ENCODE measurements around the gene NKD1.

The NKD1 gene

DNA sequence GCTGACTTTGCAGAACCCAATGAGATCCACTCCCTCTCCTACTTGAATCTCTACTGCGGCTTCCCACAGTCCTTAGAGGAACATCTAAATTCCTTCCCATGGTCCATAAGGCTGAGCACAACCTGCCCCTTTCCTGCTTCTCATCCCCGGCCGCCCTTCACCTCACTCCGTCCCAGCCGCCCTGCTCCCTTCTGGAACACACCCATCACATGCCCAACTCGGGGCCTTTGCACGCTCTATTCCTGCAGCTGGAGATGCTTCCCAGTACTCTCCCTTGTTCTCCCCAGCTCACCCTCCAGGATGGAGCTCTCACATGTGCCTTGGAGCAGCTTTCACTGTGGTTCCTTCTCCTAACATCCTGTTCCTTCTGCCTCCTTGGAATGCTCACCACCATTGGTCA is 23.6 kb downstream of the NKD1 start:
- H3K36me3 ChIP-seq (ENCODE audit: control insufficient read depth in 4 of 4, insufficient read depth in 4 of 4, low read length in 3 of 4), result no peaks in the 10 kb centered on the region
- peaks cover 0 to 8% (median 1%) of the 10 kb centered on the region in 4 experiments for H3K4me1 ChIP-seq (ENCODE audit: control extremely low read depth in 1 of 4, control insufficient read depth in 4 of 4, insufficient read depth in 4 of 4, low read length in 3 of 4)
- no peak for DNase-seq
- H3K27ac ChIP-seq (ENCODE audit: insufficient read depth in 1 of 2, low read depth in 1 of 2, low read length in 2 of 2, poor library complexity in 1 of 2, severe bottlenecking in 2 of 2), result no peak overlapping the region
- ChIA-PET CTCF (interaction anchor here (1.0 kb wide), 1 partner anchor 94 kb away, joined by 3 read pairs; no protein-coding TSS in a partner anchor), POLR2A (no interaction called here)
- WGBS (ENCODE audit: insufficient coverage), result 99% methylated on average over 7 of the region's 7 CpGs
- no peaks in the 10 kb centered on the region for H3K27me3 ChIP-seq (replicated peaks in 2 of 5; ENCODE audit: control insufficient read depth in 4 of 5, insufficient read depth in 5 of 5, low read length in 4 of 5)
- no peak overlapping the region for H3K4me3 ChIP-seq (ENCODE audit: control insufficient read depth in 1 of 7, extremely low read depth in 1 of 7, insufficient read depth in 4 of 7, low read depth in 2 of 7, low read length in 6 of 7)
- H3K9me3 ChIP-seq (ENCODE audit: control extremely low read depth in 1 of 5, control insufficient read depth in 4 of 5, insufficient read depth in 2 of 5, low read depth in 1 of 5, low read length in 4 of 5), result no peaks in the 10 kb centered on the region

DNA sequence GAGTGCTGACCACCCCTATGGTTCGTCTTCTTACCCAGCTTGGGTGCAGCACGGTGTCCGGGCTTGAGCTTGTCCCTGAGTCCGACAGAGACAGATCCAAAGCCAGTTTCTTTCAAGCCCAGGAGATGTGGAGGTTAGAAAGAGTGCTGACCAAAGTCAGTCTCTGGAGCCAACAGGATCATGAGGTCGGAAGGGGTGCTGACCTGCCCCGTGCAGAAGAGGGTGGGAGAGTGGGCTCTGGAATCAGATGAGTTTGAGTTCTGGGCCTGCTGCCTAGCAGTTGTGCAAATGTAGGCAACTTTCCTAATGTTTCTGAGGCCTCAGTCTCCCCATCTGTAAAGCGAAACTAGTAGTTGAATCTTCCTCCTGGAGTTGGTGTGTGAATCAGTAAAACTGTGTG is 24.5 kb downstream of the NKD1 start:
- ChIA-PET POLR2A (no interaction called here), CTCF (no interaction called here)
- Histone ChIP-seq H3K36me3 (ENCODE audit: control insufficient read depth in 4 of 4, insufficient read depth in 4 of 4, low read length in 3 of 4) (no peaks in the 10 kb centered on the region), H3K4me1 (ENCODE audit: control extremely low read depth in 1 of 4, control insufficient read depth in 4 of 4, insufficient read depth in 4 of 4, low read length in 3 of 4) (peaks cover 0 to 8% (median 1%) of the 10 kb centered on the region in 4 experiments), H3K27ac (ENCODE audit: insufficient read depth in 1 of 2, low read depth in 1 of 2, low read length in 2 of 2, poor library complexity in 1 of 2, severe bottlenecking in 2 of 2) (no peak overlapping the region), H3K9me3 (ENCODE audit: control extremely low read depth in 1 of 5, control insufficient read depth in 4 of 5, insufficient read depth in 2 of 5, low read depth in 1 of 5, low read length in 4 of 5) (no peaks in the 10 kb centered on the region), H3K27me3 (replicated peaks in 2 of 5; ENCODE audit: control insufficient read depth in 4 of 5, insufficient read depth in 5 of 5, low read length in 4 of 5) (no peaks in the 10 kb centered on the region), H3K4me3 (ENCODE audit: control insufficient read depth in 1 of 7, extremely low read depth in 1 of 7, insufficient read depth in 4 of 7, low read depth in 2 of 7, low read length in 6 of 7) (no peak overlapping the region)
- no peak for DNase-seq
- 98% methylated on average over 6 of the region's 7 CpGs for WGBS (ENCODE audit: insufficient coverage)

DNA sequence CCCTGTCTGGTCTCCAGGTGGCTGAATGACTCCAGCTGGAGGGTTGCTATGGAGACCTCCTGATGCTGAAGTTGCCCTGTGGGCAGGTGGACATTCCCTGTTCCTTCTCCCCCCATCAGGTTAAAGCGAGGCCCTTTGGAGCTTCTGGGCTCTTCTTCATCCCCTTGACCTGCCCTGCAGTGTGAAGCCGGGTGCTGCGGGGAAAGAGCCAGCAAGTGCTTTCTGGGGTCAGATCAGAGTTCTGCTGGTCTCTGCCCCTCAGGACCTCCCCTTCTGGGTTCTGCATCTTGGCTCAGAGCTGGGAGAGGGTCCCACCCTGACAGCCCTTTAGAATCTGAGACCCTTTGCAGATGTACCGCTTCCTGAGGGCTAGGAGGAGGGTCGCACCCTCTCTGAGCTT is 25.1 kb downstream of the NKD1 start:
- ChIA-PET POLR2A (no interaction called here), CTCF (no interaction called here)
- Histone ChIP-seq H3K4me1 (ENCODE audit: control extremely low read depth in 1 of 4, control insufficient read depth in 4 of 4, insufficient read depth in 4 of 4, low read length in 3 of 4) (peaks cover 0 to 4% (median under 1%) of the 10 kb centered on the region in 4 experiments), H3K9me3 (ENCODE audit: control extremely low read depth in 1 of 5, control insufficient read depth in 4 of 5, insufficient read depth in 2 of 5, low read depth in 1 of 5, low read length in 4 of 5) (no peaks in the 10 kb centered on the region), H3K4me3 (ENCODE audit: control insufficient read depth in 1 of 7, extremely low read depth in 1 of 7, insufficient read depth in 4 of 7, low read depth in 2 of 7, low read length in 6 of 7) (no peak overlapping the region), H3K27me3 (replicated peaks in 2 of 5; ENCODE audit: control insufficient read depth in 4 of 5, insufficient read depth in 5 of 5, low read length in 4 of 5) (no peaks in the 10 kb centered on the region), H3K27ac (ENCODE audit: insufficient read depth in 1 of 2, low read depth in 1 of 2, low read length in 2 of 2, poor library complexity in 1 of 2, severe bottlenecking in 2 of 2) (no peak overlapping the region), H3K36me3 (ENCODE audit: control insufficient read depth in 4 of 4, insufficient read depth in 4 of 4, low read length in 3 of 4) (no peaks in the 10 kb centered on the region)
- no peak for DNase-seq
- WGBS (ENCODE audit: insufficient coverage), result 100% methylated on average over 5 of the region's 5 CpGs

DNA sequence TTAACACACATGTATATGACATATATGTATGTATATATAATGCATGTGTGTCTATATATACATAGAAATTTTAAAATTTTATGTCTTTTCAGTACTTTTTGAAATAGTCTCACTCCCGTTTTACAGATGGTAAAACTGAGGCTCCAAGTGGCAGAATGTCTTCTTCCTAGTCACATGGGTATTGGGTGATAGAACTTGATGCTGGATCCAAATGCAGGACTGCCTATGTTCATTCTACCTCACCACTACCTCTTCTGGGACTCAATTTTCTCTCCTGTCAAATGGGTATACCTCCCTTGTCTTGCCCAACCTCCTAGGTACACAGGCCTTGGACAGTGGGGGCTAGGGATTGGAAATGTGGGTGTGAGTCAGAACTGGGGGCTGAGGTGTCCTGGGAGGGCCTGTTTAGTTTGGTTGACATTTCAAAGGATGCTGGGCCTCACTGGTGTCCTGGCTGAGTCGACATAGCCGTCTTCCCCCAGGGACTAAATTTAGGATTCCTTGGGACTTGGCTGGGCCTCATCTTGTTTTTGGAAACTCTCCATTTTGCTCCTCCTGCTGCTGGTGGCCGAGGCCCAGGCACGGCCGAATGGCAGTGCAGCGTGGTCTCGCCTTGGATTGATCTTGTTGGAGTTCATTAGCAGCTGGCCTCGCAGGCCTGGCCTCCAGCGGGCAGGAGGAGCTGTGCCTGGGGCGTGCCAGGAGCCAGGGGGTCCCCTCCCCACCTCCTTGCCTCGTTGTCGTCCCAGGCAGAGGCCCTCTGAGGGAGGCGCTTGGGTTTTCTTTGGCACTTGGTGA is 25.9 kb downstream of the NKD1 start:
- ChIA-PET POLR2A (no interaction called here), CTCF (no interaction called here)
- H3K9me3 ChIP-seq (ENCODE audit: control extremely low read depth in 1 of 5, control insufficient read depth in 4 of 5, insufficient read depth in 2 of 5, low read depth in 1 of 5, low read length in 4 of 5), result no peaks in the 10 kb centered on the region

GRCh38 chr16:50574745-50575136 is 26.5 kb downstream of the NKD1 start:
- no peaks in the 10 kb centered on the region for H3K9me3 ChIP-seq (ENCODE audit: control extremely low read depth in 1 of 5, control insufficient read depth in 4 of 5, insufficient read depth in 2 of 5, low read depth in 1 of 5, low read length in 4 of 5)
- no peak overlapping the region for H3K27ac ChIP-seq (ENCODE audit: insufficient read depth in 1 of 2, low read depth in 1 of 2, low read length in 2 of 2, poor library complexity in 1 of 2, severe bottlenecking in 2 of 2)
- POLR2A ChIA-PET, result no interaction called here
- CTCF ChIA-PET, result no interaction called here
- H3K4me1 ChIP-seq (ENCODE audit: control extremely low read depth in 1 of 4, control insufficient read depth in 4 of 4, insufficient read depth in 4 of 4, low read length in 3 of 4), result no peaks in the 10 kb centered on the region
- H3K36me3 ChIP-seq (ENCODE audit: control insufficient read depth in 4 of 4, insufficient read depth in 4 of 4, low read length in 3 of 4), result no peaks in the 10 kb centered on the region
- DNase-seq, result no peak
- no peaks in the 10 kb centered on the region for H3K27me3 ChIP-seq (replicated peaks in 2 of 5; ENCODE audit: control insufficient read depth in 4 of 5, insufficient read depth in 5 of 5, low read length in 4 of 5)
- H3K4me3 ChIP-seq (ENCODE audit: control insufficient read depth in 1 of 7, extremely low read depth in 1 of 7, insufficient read depth in 4 of 7, low read depth in 2 of 7, low read length in 6 of 7), result no peak overlapping the region

More for the DNA sequence above, 25.9 kb downstream of the NKD1 start:
- Histone ChIP-seq H3K4me3 (ENCODE audit: control insufficient read depth in 1 of 7, extremely low read depth in 1 of 7, insufficient read depth in 4 of 7, low read depth in 2 of 7, low read length in 6 of 7) (no peak overlapping the region), H3K4me1 (ENCODE audit: control extremely low read depth in 1 of 4, control insufficient read depth in 4 of 4, insufficient read depth in 4 of 4, low read length in 3 of 4) (no peaks in the 10 kb centered on the region), H3K27me3 (replicated peaks in 2 of 5; ENCODE audit: control insufficient read depth in 4 of 5, insufficient read depth in 5 of 5, low read length in 4 of 5) (no peaks in the 10 kb centered on the region), H3K36me3 (ENCODE audit: control insufficient read depth in 4 of 4, insufficient read depth in 4 of 4, low read length in 3 of 4) (no peaks in the 10 kb centered on the region), H3K27ac (ENCODE audit: insufficient read depth in 1 of 2, low read depth in 1 of 2, low read length in 2 of 2, poor library complexity in 1 of 2, severe bottlenecking in 2 of 2) (no peak overlapping the region)
- 94% methylated on average over 12 of the region's 14 CpGs for WGBS (ENCODE audit: insufficient coverage)
- DNase-seq, result no peak

DNA sequence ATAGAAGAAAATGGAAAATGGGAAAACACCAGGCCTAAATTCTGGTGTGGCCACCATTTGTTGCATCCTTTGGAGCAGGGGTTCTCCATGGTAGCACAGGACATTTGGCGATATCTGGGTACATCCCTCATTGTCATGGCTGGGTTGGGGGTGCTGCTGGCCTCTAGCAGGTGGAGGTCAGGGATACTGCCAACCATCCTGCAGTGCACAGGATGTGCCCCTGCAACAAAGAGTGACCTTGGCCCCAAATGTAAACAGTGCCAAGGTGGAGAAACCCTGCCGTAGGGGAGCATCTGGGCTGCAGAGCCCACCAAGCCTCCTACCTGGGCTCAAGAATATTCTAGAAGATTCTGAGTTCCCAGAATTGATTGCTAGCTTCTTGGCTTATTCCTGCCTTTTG is 27.5 kb downstream of the NKD1 start:
- WGBS (ENCODE audit: insufficient coverage), result 100% methylated on average over 2 of the region's 2 CpGs
- H3K27ac ChIP-seq (ENCODE audit: insufficient read depth in 1 of 2, low read depth in 1 of 2, low read length in 2 of 2, poor library complexity in 1 of 2, severe bottlenecking in 2 of 2), result no peak overlapping the region
- DNase-seq, result no peak
- POLR2A ChIA-PET, result no interaction called here
- CTCF ChIA-PET, result no interaction called here
- no peak overlapping the region for H3K4me3 ChIP-seq (ENCODE audit: control insufficient read depth in 1 of 7, extremely low read depth in 1 of 7, insufficient read depth in 4 of 7, low read depth in 2 of 7, low read length in 6 of 7)
- no peaks in the 10 kb centered on the region for H3K4me1 ChIP-seq (ENCODE audit: control extremely low read depth in 1 of 4, control insufficient read depth in 4 of 4, insufficient read depth in 4 of 4, low read length in 3 of 4)
- H3K9me3 ChIP-seq (ENCODE audit: control extremely low read depth in 1 of 5, control insufficient read depth in 4 of 5, insufficient read depth in 2 of 5, low read depth in 1 of 5, low read length in 4 of 5), result no peaks in the 10 kb centered on the region
- no peaks in the 10 kb centered on the region for H3K27me3 ChIP-seq (replicated peaks in 2 of 5; ENCODE audit: control insufficient read depth in 4 of 5, insufficient read depth in 5 of 5, low read length in 4 of 5)
- no peaks in the 10 kb centered on the region for H3K36me3 ChIP-seq (ENCODE audit: control insufficient read depth in 4 of 4, insufficient read depth in 4 of 4, low read length in 3 of 4)

- Histone ChIP-seq H3K9me3 (ENCODE audit: control extremely low read depth in 1 of 5, control insufficient read depth in 4 of 5, insufficient read depth in 2 of 5, low read depth in 1 of 5, low read length in 4 of 5) (no peaks in the 10 kb centered on the region), H3K36me3 (ENCODE audit: control insufficient read depth in 4 of 4, insufficient read depth in 4 of 4, low read length in 3 of 4) (no peaks in the 10 kb centered on the region), H3K4me3 (ENCODE audit: control insufficient read depth in 1 of 7, extremely low read depth in 1 of 7, insufficient read depth in 4 of 7, low read depth in 2 of 7, low read length in 6 of 7) (no peak overlapping the region), H3K27me3 (replicated peaks in 2 of 5; ENCODE audit: control insufficient read depth in 4 of 5, insufficient read depth in 5 of 5, low read length in 4 of 5) (no peaks in the 10 kb centered on the region), H3K27ac (ENCODE audit: insufficient read depth in 1 of 2, low read depth in 1 of 2, low read length in 2 of 2, poor library complexity in 1 of 2, severe bottlenecking in 2 of 2) (no peak overlapping the region), H3K4me1 (ENCODE audit: control extremely low read depth in 1 of 4, control insufficient read depth in 4 of 4, insufficient read depth in 4 of 4, low read length in 3 of 4) (no peaks in the 10 kb centered on the region)
- CTCF ChIA-PET, result interaction anchor here (1.4 kb wide), 1 partner anchor 12 kb away, joined by 4 read pairs; no protein-coding TSS in a partner anchor
- no peak for DNase-seq
- 100% methylated on average over 1 of the region's 3 CpGs for WGBS (ENCODE audit: insufficient coverage)
- POLR2A ChIA-PET, result interaction anchor here (0.5 kb wide), 1 partner anchor 292 kb away, joined by 3 read pairs; no protein-coding TSS in a partner anchor
Measured at GRCh38 chr16:50576403-50577113, 28.4 kb downstream of the NKD1 start.

All from common myeloid progenitor, CD34-positive (primary cell).